Measurements from ENCODE around the gene TNKS2.

DNA sequence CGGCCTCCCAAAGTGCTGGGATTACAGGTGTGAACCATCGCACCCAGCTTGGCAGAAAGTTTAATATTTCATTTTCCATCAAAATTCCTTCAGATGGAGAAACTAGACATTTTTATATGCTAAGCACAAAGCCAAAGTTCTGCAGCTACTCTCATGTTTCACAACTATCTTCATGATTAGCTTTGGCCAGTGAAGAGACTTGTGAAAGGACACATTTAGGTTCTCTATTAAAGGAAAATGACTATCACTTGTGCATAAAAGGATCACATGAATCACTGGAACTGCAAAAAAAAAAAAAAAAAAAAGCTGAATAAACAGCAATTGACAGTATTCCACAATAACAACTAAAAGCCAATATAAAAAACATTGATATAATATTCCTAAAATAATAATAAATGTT lies 94.8 kb downstream of the TNKS2 start:
- no peak for TF ChIP-seq CTCF (IDR thresholded peaks at IDR 0.05)
- no peak for TF ChIP-seq POLR2A (IDR thresholded peaks at IDR 0.05)
- no peak for TF ChIP-seq POLR2AphosphoS5 (IDR thresholded peaks at IDR 0.05; ENCODE audit: insufficient read depth in 1 of 2, low read depth in 1 of 2)
